Fibroblast of lung (primary cell): ENCODE measurements around the gene HUS1. TPM values are rescaled to one million over a fixed set of nuclear protein-coding genes. Genes with fewer than 3 reads are reported as not detected.

Source experiments
- DNase-seq, 2 donors: peaks; one replicate each; pipeline versions ENCODE4 v3.0.0 to v3.0.0-alpha.2; 2010; ENCODE audit warnings: low read depth in 2 of 2
- H2AFZ ChIP-seq: 2 replicates; pipeline ENCODE4 v1.5.1; 2012; ENCODE audit warnings: low read length, control low read depth, inconsistent platforms
- H3K27ac ChIP-seq: 2 replicates; pipeline ENCODE4 v1.5.1; 2011; ENCODE audit warnings: low read length, control low read depth; ENCODE audit not compliant: insufficient read depth
- H3K27me3 ChIP-seq: 2 replicates; pipeline ENCODE4 v1.5.1; 2011; ENCODE audit warnings: mild to moderate bottlenecking, low read length; ENCODE audit not compliant: control insufficient read depth, insufficient read depth
- H3K36me3 ChIP-seq: 2 replicates; pipeline ENCODE4 v1.5.1; 2011; ENCODE audit warnings: low read length; ENCODE audit not compliant: control insufficient read depth, insufficient read depth
- H3K4me1 ChIP-seq: 2 replicates; pipeline ENCODE4 v1.5.1; 2011; ENCODE audit warnings: low read length; ENCODE audit not compliant: control insufficient read depth, insufficient read depth; ENCODE audit errors: extremely low read depth
- H3K4me2 ChIP-seq: 2 replicates; pipeline ENCODE4 v1.5.1; 2011; ENCODE audit warnings: low read length, control low read depth; ENCODE audit not compliant: insufficient read depth; ENCODE audit errors: extremely low read depth
- H3K4me3 ChIP-seq, 4 experiments: fragments of 200-600 bp in 1 of 4; sonication (generic) in 1 of 4; replicated peaks in 1 of 4; 2 replicates each; pipeline ENCODE4 v1.5.1; 2011 to 2016; ENCODE audit warnings: low read length in 4 of 4, low read depth in 3 of 4, mild to moderate bottlenecking in 3 of 4, control low read depth in 2 of 4, inconsistent platforms in 1 of 4, mixed read lengths in 1 of 4; ENCODE audit not compliant: insufficient read depth in 1 of 4; ENCODE audit errors: control extremely low read depth in 1 of 4
- H3K79me2 ChIP-seq: 2 replicates; pipeline ENCODE4 v1.5.1; 2012; ENCODE audit warnings: mild to moderate bottlenecking, low read length, inconsistent platforms; ENCODE audit not compliant: control insufficient read depth, insufficient read depth
- H3K9ac ChIP-seq: 2 replicates; pipeline ENCODE4 v1.5.1; 2011; ENCODE audit warnings: mild to moderate bottlenecking, low read length, control low read depth; ENCODE audit not compliant: insufficient read depth
- H3K9me3 ChIP-seq: 2 replicates; pipeline ENCODE4 v1.5.1; 2012; ENCODE audit warnings: low read depth, low read length; ENCODE audit not compliant: control insufficient read depth, insufficient read depth
- H4K20me1 ChIP-seq: 2 replicates; pipeline ENCODE4 v1.5.1; 2011; ENCODE audit warnings: low read length; ENCODE audit not compliant: control insufficient read depth, insufficient read depth; ENCODE audit errors: extremely low read depth
- CTCF ChIP-seq, 2 donors: IDR thresholded peaks in 1 of 2; conservative IDR thresholded peaks in 1 of 2; 1 replicate in 1 of 2; 2 replicates in 1 of 2; pipeline ENCODE4 v1.5.1; 2011 to 2012; ENCODE audit warnings: low read length in 2 of 2, control low read depth in 1 of 2, inconsistent platforms in 1 of 2, low read depth in 1 of 2, mild to moderate bottlenecking in 1 of 2
- EZH2 ChIP-seq: IDR thresholded peaks from 2 replicates; pipeline ENCODE4 v1.5.1; 2012; ENCODE audit warnings: low read length, control low read depth, mild to moderate bottlenecking; ENCODE audit errors: missing control alignments
- polyA minus RNA-seq: library from RNA; depleted of rRNA, polyadenylated mRNA; stranded (reverse); fragments of >200 nt; gene quantifications from 2 replicates; pipeline ENCODE4 v1.2.3, GENCODE V29; 2011; ENCODE audit warnings: low replicate concordance
- polyA plus RNA-seq, 2 donors: library from polyadenylated mRNA; depleted of rRNA in 1 of 2; stranded (reverse) in 1 of 2; unstranded in 1 of 2; fragments of >200 nt; gene quantifications; 2 replicates each; pipeline ENCODE4 v1.2.1, GENCODE V29; 2011 to 2012; ENCODE audit warnings: missing spikeins in 1 of 2
- total RNA-seq: library from RNA; depleted of rRNA; stranded (reverse); fragments of >200 nt; gene quantifications from 2 replicates; pipeline ENCODE4 v1.2.1, GENCODE V29; 2014

The HUS1 gene
- total RNA-seq (9.8 and 14.2 TPM in 2 replicates), polyA plus RNA-seq (29.4 and 31.2 TPM in 2 replicates), polyA minus RNA-seq (9.9 and 17.0 TPM in 2 replicates)
- 15.0 and 20.0 TPM in 2 replicates for polyA plus RNA-seq (2012)

- Histone ChIP-seq H3K4me1 (peaks cover 6% of the 10 kb centered on the region), H3K36me3 (peaks cover 10% of the 10 kb centered on the region), H4K20me1 (no peaks in the 10 kb centered on the region), H3K9ac (peak within 1 kb of the TSS; percentile 81), H2AFZ (peak within 1 kb of the TSS; percentile 82), H3K9me3 (no peaks in the 10 kb centered on the region), H3K27me3 (no peaks in the 10 kb centered on the region), H3K27ac (peak within 1 kb of the TSS; percentile 52), H3K4me2 (peak within 1 kb of the TSS; percentile 86), H3K79me2 (peaks cover 12% of the 10 kb centered on the region), H3K4me3 (peak within 1 kb of the TSS; percentile 91 to 98 (median 96))
- DNase-seq: peak; percentile 84 to 90
- TF ChIP-seq EZH2 (no peak), CTCF (conservative IDR thresholded peaks at IDR 0.05 in 1 of 2, IDR thresholded peaks at IDR 0.05 in 1 of 2; ENCODE audit: low read depth in 1 of 2, low read length in 2 of 2) (no peak)
These were observed at the start of gene HUS1 for GRCh38 chr7:47979145-47979831. TSS of gene HUS1 (minus strand) at chr7:47979615. CDS start at chr7:47979519, 96 bp downstream.

- Histone ChIP-seq H3K79me2 (no peaks in the 10 kb centered on the region), H3K36me3 (no peaks in the 10 kb centered on the region), H3K4me3 (no peak within 1 kb of the TSS), H3K4me2 (no peak within 1 kb of the TSS), H3K9ac (no peak within 1 kb of the TSS), H2AFZ (no peak within 1 kb of the TSS), H4K20me1 (no peaks in the 10 kb centered on the region), H3K27me3 (peaks cover 7% of the 10 kb centered on the region), H3K4me1 (no peaks in the 10 kb centered on the region), H3K9me3 (no peaks in the 10 kb centered on the region), H3K27ac (no peak within 1 kb of the TSS)
- TF ChIP-seq CTCF (conservative IDR thresholded peaks at IDR 0.05 in 1 of 2, IDR thresholded peaks at IDR 0.05 in 1 of 2; ENCODE audit: low read depth in 1 of 2, low read length in 2 of 2) (no peak), EZH2 (no peak)
- DNase-seq: no peak
These were observed 49.5 kb upstream of the HUS1 start, which contains the start of gene SUN3 for GRCh38 chr7:48028938-48029337. TSS of gene SUN3 (minus strand) at chr7:48029107. CDS start at chr7:48028938, 169 bp downstream.

- Histone ChIP-seq H3K4me1 (no peaks in the 10 kb centered on the region), H3K9ac (no peak overlapping the region), H3K27ac (no peak overlapping the region), H4K20me1 (no peaks in the 10 kb centered on the region), H3K79me2 (no peaks in the 10 kb centered on the region), H2AFZ (no peak overlapping the region), H3K4me3 (no peak overlapping the region), H3K9me3 (no peaks in the 10 kb centered on the region), H3K4me2 (no peak overlapping the region), H3K27me3 (peaks cover 4% of the 10 kb centered on the region), H3K36me3 (no peaks in the 10 kb centered on the region)
- no peak for DNase-seq
- no peak for TF ChIP-seq EZH2
- TF ChIP-seq CTCF (conservative IDR thresholded peaks at IDR 0.05 in 1 of 2, IDR thresholded peaks at IDR 0.05 in 1 of 2; ENCODE audit: low read depth in 1 of 2, low read length in 2 of 2): no peak
These were observed 46.2 kb upstream of the HUS1 start for GRCh38 chr7:48025624-48026023.
